H9 (cell line): ENCODE measurements around the gene PVR. TPM values are rescaled to one million over a fixed set of nuclear protein-coding genes. Genes with fewer than 3 reads are reported as not detected.

ENCODE experiments used
- DNase-seq: peaks from one replicate; pipeline ENCODE4 v3.0.0-alpha.2; 2017
- H2AFZ ChIP-seq: one replicate; pipeline ENCODE4 v1.6.1; 2013; ENCODE audit warnings: mild to moderate bottlenecking, low read length, control low read depth, moderate library complexity
- H2AK5ac ChIP-seq: 2 replicates; pipeline ENCODE4 v1.6.1; 2013; ENCODE audit warnings: low read length, control low read depth, mixed read lengths; ENCODE audit not compliant: insufficient read length
- H2BK120ac ChIP-seq: one replicate; pipeline ENCODE4 v1.6.1; 2013; ENCODE audit warnings: low read depth, mild to moderate bottlenecking, low read length, control low read depth, inconsistent platforms; ENCODE audit not compliant: poor library complexity, severe bottlenecking
- H2BK12ac ChIP-seq: 2 replicates; pipeline ENCODE4 v1.6.1; 2013; ENCODE audit warnings: low read length, control low read depth, mixed read lengths, low read depth; ENCODE audit not compliant: insufficient read length
- H2BK15ac ChIP-seq: 2 replicates; pipeline ENCODE4 v1.6.1; 2013; ENCODE audit warnings: low read depth, low read length, control low read depth
- H2BK20ac ChIP-seq: one replicate; pipeline ENCODE4 v1.6.1; 2013; ENCODE audit warnings: low read depth, mild to moderate bottlenecking, low read length, control low read depth, inconsistent platforms; ENCODE audit not compliant: poor library complexity, severe bottlenecking
- H2BK5ac ChIP-seq: 2 replicates; pipeline ENCODE4 v1.6.1; 2013; ENCODE audit warnings: low read length, control low read depth, mixed read lengths; ENCODE audit not compliant: insufficient read length
- H3K14ac ChIP-seq: 2 replicates; pipeline ENCODE4 v1.6.1; 2013; ENCODE audit warnings: low read length, control low read depth; ENCODE audit not compliant: insufficient read depth
- H3K18ac ChIP-seq: 2 replicates; pipeline ENCODE4 v1.6.1; 2013; ENCODE audit warnings: low read depth, mild to moderate bottlenecking, mixed read lengths, low read length, control low read depth; ENCODE audit not compliant: insufficient read length
- H3K23ac ChIP-seq: 2 replicates; pipeline ENCODE4 v1.6.1; 2013; ENCODE audit warnings: low read length, control low read depth, mixed read lengths, low read depth; ENCODE audit not compliant: insufficient read length
- H3K23me2 ChIP-seq: 2 replicates; pipeline ENCODE4 v1.6.1; 2013; ENCODE audit warnings: low read depth, mild to moderate bottlenecking, mixed read lengths, low read length, control low read depth; ENCODE audit not compliant: insufficient read length, poor library complexity, severe bottlenecking
- H3K27ac ChIP-seq: 2 replicates; pipeline ENCODE4 v1.5.1; 2013; ENCODE audit warnings: low read length, control low read depth, mixed read lengths, low read depth; ENCODE audit not compliant: insufficient read length
- H3K27me3 ChIP-seq: 2 replicates; pipeline ENCODE4 v1.6.1; 2013; ENCODE audit warnings: low read length, control low read depth, inconsistent platforms; ENCODE audit not compliant: insufficient read depth
- H3K4ac ChIP-seq: 2 replicates; pipeline ENCODE4 v1.6.1; 2013; ENCODE audit warnings: low read depth, mild to moderate bottlenecking, control low read depth, inconsistent platforms, low read length, moderate library complexity
- H3K4me1 ChIP-seq: 2 replicates; pipeline ENCODE4 v1.6.1; 2013; ENCODE audit warnings: low read length, control low read depth, inconsistent platforms; ENCODE audit not compliant: insufficient read depth
- H3K4me2 ChIP-seq: 2 replicates; pipeline ENCODE4 v1.6.1; 2013; ENCODE audit warnings: low read length, control low read depth, mixed read lengths; ENCODE audit not compliant: insufficient read length, insufficient read depth
- H3K56ac ChIP-seq: 2 replicates; pipeline ENCODE4 v1.6.1; 2013; ENCODE audit warnings: low read depth, mild to moderate bottlenecking, mixed read lengths, low read length, control low read depth; ENCODE audit not compliant: insufficient read length
- H3K79me1 ChIP-seq: 2 replicates; pipeline ENCODE4 v1.6.1; 2013; ENCODE audit warnings: low read depth, mild to moderate bottlenecking, moderate library complexity, low read length, control low read depth, inconsistent platforms; ENCODE audit not compliant: insufficient read depth, poor library complexity, severe bottlenecking
- H3K79me2 ChIP-seq: 2 replicates; pipeline ENCODE4 v1.6.1; 2013; ENCODE audit warnings: low read length, control low read depth, inconsistent platforms; ENCODE audit not compliant: insufficient read depth
- H3K9ac ChIP-seq: 2 replicates; pipeline ENCODE4 v1.6.1; 2013; ENCODE audit warnings: low read length, control low read depth, mixed read lengths; ENCODE audit not compliant: insufficient read length; ENCODE audit errors: extremely low read depth
- H3K9me3 ChIP-seq: one replicate; pipeline ENCODE4 v1.6.1; 2013; ENCODE audit warnings: low read depth, low read length, inconsistent platforms; ENCODE audit not compliant: control insufficient read depth
- H3T11ph ChIP-seq: one replicate; pipeline ENCODE4 v1.6.1; 2013; ENCODE audit warnings: mild to moderate bottlenecking, low read length, control low read depth, inconsistent platforms
- H4K20me1 ChIP-seq: one replicate; pipeline ENCODE4 v1.6.1; 2013; ENCODE audit not compliant: control insufficient read depth, insufficient read length, insufficient read depth
- H4K5ac ChIP-seq: 2 replicates; pipeline ENCODE4 v1.6.1; 2013; ENCODE audit warnings: low read depth, mild to moderate bottlenecking, mixed read lengths, low read length, control low read depth; ENCODE audit not compliant: insufficient read length
- H4K8ac ChIP-seq: replicated peaks from 2 replicates; pipeline ENCODE4 v1.6.1; 2013; ENCODE audit warnings: low read length, control low read depth, mixed read lengths, low read depth; ENCODE audit not compliant: insufficient read length
- H4K91ac ChIP-seq: 2 replicates; pipeline ENCODE4 v1.6.1; 2013; ENCODE audit warnings: low read depth, mild to moderate bottlenecking, moderate library complexity, mixed read lengths, low read length, control low read depth; ENCODE audit not compliant: insufficient read length
- H3K27ac Mint-ChIP-seq, 3 experiments: 2 replicates in 2 of 3; 3 replicates in 1 of 3; pipeline ENCODE4 v1.8.0; 2020 to 2021; ENCODE audit warnings: mixed read lengths in 3 of 3, mild to moderate bottlenecking in 1 of 3, moderate library complexity in 1 of 3
- H3K27me3 Mint-ChIP-seq: 2 replicates; pipeline ENCODE4 v1.8.0; 2021; ENCODE audit warnings: low read depth, mild to moderate bottlenecking, moderate library complexity, mixed read lengths
- H3K36me3 Mint-ChIP-seq, 3 experiments: 2 replicates in 2 of 3; 3 replicates in 1 of 3; pipeline ENCODE4 v1.8.0; 2020 to 2021; ENCODE audit warnings: low read depth in 3 of 3, mixed read lengths in 3 of 3; ENCODE audit not compliant: insufficient read depth in 1 of 3
- H3K4me1 Mint-ChIP-seq, 2 experiments: 2 replicates each; pipeline ENCODE4 v1.8.0; 2020; ENCODE audit warnings: mixed read lengths in 2 of 2
- H3K4me3 Mint-ChIP-seq, 2 experiments: 2 replicates in 1 of 2; 3 replicates in 1 of 2; pipeline ENCODE4 v1.8.0; 2020 to 2021; ENCODE audit warnings: mild to moderate bottlenecking in 2 of 2, mixed read lengths in 2 of 2, moderate library complexity in 1 of 2
- H3K9me3 Mint-ChIP-seq, 2 experiments: 2 replicates in 1 of 2; 3 replicates in 1 of 2; pipeline ENCODE4 v1.8.0; 2020; ENCODE audit warnings: mild to moderate bottlenecking in 2 of 2, mixed read lengths in 2 of 2, moderate library complexity in 1 of 2
- CTCF ChIP-seq: fragments of 200-600 bp; sonication (generic); conservative IDR thresholded peaks from 3 replicates; pipeline ENCODE4 v1.8.0; 2021; ENCODE audit warnings: antibody characterized with exemption, mild to moderate bottlenecking
- WGBS: extraction: QIAGEN DNeasy Blood & Tissue Kit; methylation state at CpG from one replicate; pipeline ENCODE4 v1.1.7; 2013; ENCODE audit warnings: missing lambda C conversion rate, low lambda C conversion rate, mixed read lengths; ENCODE audit not compliant: insufficient read length; ENCODE audit errors: extremely low coverage; 5-methylcytosine and 5-hydroxymethylcytosine counted together
- total RNA-seq: library from RNA; stranded (reverse); gene quantifications from 2 replicates; pipeline ENCODE4 v1.2.1, GENCODE V29; 2021

PVR gene
- total RNA-seq, 1 experiment from 2014 or later, result 29.2 TPM

DNA sequence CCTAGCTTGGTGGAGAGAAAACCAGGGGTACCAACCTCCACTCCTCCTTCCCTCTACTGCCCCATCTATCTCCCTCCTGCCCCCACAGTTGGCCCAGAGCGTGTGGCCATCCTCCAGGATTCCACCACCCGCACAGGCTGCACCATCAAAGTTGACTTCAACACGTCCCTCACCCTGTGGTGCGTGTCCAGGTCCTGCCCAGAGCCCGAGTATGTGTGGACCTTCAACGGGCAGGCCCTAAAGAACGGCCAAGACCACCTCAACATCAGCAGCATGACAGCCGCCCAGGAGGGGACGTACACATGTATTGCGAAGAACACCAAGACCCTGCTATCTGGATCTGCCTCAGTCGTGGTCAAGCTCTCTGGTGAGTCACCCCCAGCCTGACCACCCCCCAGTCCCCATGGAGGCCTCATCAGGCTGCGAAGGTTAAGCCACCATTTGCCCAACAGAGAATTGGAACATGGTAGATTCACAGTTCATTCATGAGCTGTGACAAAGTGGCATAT, 61.8 kb downstream of the PVR start:
- Histone ChIP-seq H3K56ac (no peak overlapping the region), H2AFZ (no peak overlapping the region), H2BK5ac (no peak overlapping the region), H4K20me1 (no peaks in the 10 kb centered on the region), H3K23ac (no peak overlapping the region), H3K27me3 (no peaks in the 10 kb centered on the region), H3K9me3 (no peaks in the 10 kb centered on the region), H2BK20ac (no peak overlapping the region), H2AK5ac (no peak overlapping the region), H3K4me2 (no peak overlapping the region), H3K18ac (no peak overlapping the region), H3K79me2 (0 out of 2 replicates have a peak, but pooled peaks cover 2% of the 10 kb centered on the region), H2BK15ac (no peak overlapping the region), H3K4ac (no peak overlapping the region), H3K4me1 (no peaks in the 10 kb centered on the region), H3K9ac (no peak overlapping the region), H3K14ac (no peak overlapping the region), H3K27ac (no peak overlapping the region), H4K8ac (no peak overlapping the region), H3T11ph (no peak overlapping the region), H4K5ac (no peak overlapping the region), H2BK120ac (no peak overlapping the region), H3K79me1 (no peaks in the 10 kb centered on the region), H4K91ac (no peak overlapping the region), H2BK12ac (no peak overlapping the region), H3K23me2 (peaks cover 3% of the 10 kb centered on the region)
- no CpG with 5 or more reads among the region's 12 CpGs for WGBS
- H3K4me1 Mint-ChIP-seq, result no peaks in the 10 kb centered on the region
- no peaks in the 10 kb centered on the region for H3K9me3 Mint-ChIP-seq
- no peak for DNase-seq
- H3K27ac Mint-ChIP-seq, result no peak overlapping the region; a peak in 1 of 7 replicates
- no peaks in the 10 kb centered on the region; a peak in 1 of 7 replicates for H3K36me3 Mint-ChIP-seq
- no peak for TF ChIP-seq CTCF
- peaks cover 7% of the 10 kb centered on the region for H3K27me3 Mint-ChIP-seq
- H3K4me3 Mint-ChIP-seq, result no peak overlapping the region
